Stimulated activated CD8-positive, alpha-beta memory T cell treated with anti-CD3 and anti-CD28 coated beads, Interleukin-7, amount 100 ng/mL, for 48 hours (primary cell): ENCODE measurements around the gene DDX20.
"Not testable (repeated sequence)": the region's sequence is repeated elsewhere in the genome, so short reads cannot be mapped to it uniquely, and the experiment has no call there.

ENCODE experiments used
- DNase-seq, 2 donors: peaks; one replicate each; pipeline ENCODE4 v3.0.0-alpha.2; 2020; ENCODE audit warnings: low read depth in 1 of 2; ENCODE audit errors: extremely low read depth in 1 of 2

The DDX20 gene

DNA sequence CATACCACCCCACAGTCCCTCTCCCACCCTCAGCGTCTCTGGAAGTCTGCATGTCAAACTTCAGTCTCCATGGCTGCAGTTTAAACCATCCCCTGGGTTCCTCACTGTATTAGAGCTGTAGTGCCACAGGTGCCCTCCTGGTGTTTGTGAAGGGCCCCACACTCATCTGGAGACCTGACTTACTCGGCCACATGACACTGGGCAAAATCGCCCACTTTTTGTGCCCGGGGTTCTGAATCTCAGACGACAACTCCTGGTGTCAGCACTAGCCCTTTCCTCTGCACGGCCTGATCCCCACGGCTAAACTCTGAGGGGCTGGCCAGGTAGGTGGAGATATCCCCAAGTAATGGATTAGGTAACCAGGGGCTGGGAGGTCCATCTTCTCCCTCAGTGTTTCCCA, 23.0 kb upstream of the DDX20 start:
- DNase-seq = no peak

- no peak for DNase-seq
These were observed 22.3 kb upstream of the DDX20 start for GRCh38 chr1:111733183-111733991.

GRCh38 chr1:111733992-111734341, 21.7 kb upstream of the DDX20 start:
- DNase-seq = no peak

DNA sequence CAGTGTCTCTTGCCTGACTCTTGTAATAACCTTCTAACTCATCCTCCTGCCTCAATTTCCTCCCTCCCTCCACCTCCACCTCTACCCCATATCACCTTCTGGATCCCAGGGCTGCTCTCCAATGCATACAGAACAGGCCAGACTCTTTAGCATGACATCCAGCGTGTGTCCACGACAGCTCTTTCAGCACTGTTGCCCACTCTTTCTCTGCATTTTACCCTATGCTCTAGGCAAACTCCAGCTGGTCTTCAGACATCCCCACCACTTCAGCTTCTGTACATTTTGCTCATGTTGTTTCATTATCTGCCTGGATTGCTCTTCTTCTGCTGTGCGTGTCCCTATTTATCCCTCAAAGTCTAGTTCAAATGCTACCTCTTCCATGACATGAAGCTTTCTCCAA, 21.3 kb upstream of the DDX20 start:
- DNase-seq = no peak

DNA sequence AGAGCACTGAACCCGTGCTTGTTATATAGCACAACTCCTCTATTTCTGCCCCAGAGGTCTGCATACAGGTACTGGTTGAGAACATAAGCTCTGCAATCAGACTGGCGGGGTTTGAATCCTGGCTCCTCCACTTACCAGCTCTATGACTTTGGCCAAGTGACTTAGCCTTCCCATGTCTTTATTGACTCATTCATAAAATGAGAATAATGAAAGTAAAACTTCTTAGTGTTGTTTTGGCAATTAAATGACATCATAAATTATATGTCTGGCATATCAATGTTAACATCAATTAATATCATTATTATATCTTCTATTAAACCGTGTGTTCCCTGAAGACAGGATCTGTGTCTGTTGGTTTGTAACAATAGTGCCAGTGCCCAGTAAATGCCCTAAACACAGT, 20.8 kb upstream of the DDX20 start:
- no peak for DNase-seq

GRCh38 chr1:111735321-111735720, 20.4 kb upstream of the DDX20 start:
- no peak for DNase-seq

DNA sequence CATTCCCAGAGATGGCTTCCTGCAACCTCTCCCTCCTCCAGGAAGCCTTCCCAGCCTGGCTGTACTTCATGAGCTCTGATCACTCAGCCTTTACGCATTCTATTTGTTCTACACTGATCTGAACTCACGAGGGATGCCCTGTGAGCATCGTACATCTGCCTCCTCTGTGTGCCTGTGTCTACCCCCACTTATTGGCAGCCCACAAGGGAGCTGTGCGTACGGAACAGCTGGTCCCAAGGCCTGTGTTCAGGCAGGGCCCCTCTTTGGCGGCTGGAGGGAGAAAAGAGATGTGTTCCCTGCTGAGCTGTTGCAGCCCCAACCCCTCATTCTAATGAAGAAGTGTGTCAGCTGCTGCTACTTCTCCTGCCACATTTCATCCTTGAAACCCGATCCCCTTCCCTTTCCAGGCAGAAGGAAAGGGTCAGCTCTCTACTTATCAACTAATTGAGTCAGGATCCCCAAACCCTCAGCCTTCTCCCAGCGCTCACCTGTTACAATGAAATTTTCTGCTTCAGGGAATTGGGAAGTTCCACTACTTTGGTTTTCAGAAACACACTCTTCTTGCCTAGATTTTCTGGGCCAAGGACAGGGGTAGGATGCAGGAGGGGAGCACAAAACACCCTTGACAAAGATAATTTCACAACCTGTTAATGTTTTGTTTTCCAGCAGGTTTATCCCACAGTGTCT, 19.7 kb upstream of the DDX20 start:
- no peak for DNase-seq

- DNase-seq = no peak
These were observed 19.0 kb upstream of the DDX20 start for GRCh38 chr1:111736548-111737215.

- DNase-seq = no peak
These were observed 18.2 kb upstream of the DDX20 start for GRCh38 chr1:111737216-111738132.

GRCh38 chr1:111738133-111738435, 17.6 kb upstream of the DDX20 start:
- no peak for DNase-seq

DNA sequence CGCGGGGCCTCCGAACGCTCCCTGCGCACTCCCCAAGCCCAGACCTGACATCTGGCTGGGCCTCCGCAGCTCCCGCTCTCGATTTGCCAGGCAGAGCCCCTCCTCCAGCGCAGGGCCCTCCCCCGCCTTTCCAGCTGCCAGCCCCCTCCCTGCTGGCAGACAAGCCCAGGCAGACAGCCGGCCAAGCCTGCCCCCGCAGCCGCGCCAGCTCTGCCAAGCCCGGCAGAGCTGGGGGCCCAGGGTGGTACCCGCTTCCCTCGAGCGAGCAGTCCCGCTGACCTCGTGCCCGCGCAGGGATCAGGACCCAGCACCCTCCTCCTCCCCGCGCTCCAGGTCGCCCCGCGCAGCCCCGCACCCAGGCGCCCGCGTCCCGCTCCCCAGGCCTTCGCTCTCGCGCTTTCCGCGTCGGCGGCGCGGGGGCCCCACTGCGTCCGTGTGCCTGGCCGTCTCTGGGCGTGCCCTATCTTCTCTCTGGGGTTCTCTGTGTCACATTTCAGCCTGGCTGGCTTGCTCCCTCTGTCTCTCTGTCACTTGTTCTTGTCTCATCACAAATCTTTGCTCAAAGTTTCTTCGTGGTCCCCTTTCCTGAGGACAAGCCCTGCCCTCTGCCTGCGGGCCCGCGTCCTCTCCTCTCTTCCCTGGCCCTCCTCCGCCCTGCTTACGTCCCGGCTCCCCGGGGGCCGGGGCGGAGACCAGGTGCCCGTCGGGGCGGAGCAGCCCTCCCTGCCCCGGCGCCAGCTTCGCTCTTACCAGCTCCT, 17.1 kb upstream of the DDX20 start:
- DNase-seq = peak in 1 of 2 donors; percentile 22

GRCh38 chr1:111739194-111739924, 16.3 kb upstream of the DDX20 start, which contains the start of gene INKA2:
Gene INKA2 (minus strand): TSS chr1:111739395. CDS start chr1:111739242, 153 bp downstream.
- DNase-seq = peak; percentile 66 to 77

- no peak for DNase-seq
These were observed 15.6 kb upstream of the DDX20 start for GRCh38 chr1:111739925-111740765.

DNA sequence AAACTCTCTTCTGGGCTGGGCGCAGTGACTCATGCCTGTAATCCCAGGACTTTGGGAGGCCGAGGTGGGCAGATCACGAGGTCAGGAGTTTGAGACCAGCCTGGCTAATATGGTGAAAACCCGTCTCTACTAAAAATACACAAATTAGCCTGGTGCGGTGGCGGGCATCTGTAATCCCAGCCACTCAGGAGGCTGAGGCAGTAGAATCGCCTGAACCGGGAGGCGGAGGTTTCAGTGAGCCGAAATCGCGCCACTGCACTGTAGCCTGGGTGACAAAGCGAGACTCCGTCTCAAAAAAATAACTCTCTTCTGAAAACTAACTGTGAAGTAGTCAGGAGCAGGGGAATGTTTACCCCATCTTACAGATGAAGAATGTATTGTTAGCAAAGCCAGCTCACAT, 13.4 kb upstream of the DDX20 start:
- not testable (repeated sequence) for DNase-seq

DNA sequence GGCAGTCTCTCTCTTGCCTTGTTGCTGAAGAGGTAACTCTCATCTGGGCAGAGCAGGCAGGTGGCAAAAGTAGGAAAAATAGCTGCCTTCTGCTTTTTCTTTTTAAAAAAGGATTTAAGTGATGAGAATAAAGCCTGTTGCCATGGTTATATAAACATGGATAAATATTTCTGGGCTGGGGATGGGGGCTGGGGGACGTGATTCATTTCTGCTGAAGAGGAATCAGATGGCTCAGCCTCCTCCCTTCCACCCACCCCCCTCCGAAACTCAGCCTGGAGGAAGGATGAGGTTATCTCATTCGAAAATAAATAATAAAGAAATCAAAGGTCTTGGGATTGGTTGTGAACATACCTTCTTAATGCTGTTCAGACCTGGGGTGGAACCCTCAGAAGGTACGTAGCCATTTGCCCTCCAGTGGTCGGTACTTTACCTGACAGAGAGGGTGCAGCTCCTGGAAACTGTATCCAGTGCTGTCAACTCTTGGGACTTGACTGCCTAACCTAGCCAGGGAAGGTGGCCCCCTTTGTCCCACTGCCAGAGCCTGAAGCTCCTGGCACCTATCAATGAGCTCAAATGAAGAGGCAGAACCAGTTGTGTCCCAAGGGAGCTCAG, 12.7 kb upstream of the DDX20 start:
- no peak for DNase-seq

- DNase-seq = no peak
These were observed 12.0 kb upstream of the DDX20 start for GRCh38 chr1:111743679-111744101.

GRCh38 chr1:111745675-111746613, 9.8 kb upstream of the DDX20 start:
- DNase-seq = no peak
